Measurements from ENCODE around the gene NLRP6. TPM values are rescaled to one million over a fixed set of nuclear protein-coding genes. Genes with fewer than 3 reads are reported as not detected.
A peak's percentile ranks its signal among the peaks of the same experiment; 100 is the strongest.

The NLRP6 gene
- total RNA-seq, 1 experiment from 2014 or later, result not detected

DNA sequence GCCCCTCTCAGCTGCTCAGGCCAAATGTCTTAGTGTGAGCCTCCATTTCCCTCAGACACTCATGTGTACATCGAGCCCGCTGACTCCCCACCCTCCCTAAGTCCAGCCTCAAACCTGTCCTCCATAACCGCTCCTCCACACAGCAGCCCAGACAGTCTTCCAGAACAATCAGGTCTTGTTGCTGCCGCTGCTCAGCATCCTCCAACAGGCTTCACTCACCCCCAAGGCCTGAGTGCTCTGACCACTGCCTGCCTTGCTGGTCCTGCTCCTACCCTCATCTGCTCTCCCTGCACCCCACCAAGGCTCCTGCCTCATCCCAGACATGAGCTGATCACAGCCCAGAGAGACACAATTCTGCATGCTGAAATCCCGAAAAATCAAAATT, 24.3 kb upstream of the NLRP6 start:
- no peak for DNase-seq
- Mint-ChIP-seq H3K4me1 (peaks cover 0 to 5% of the 10 kb centered on the region in 2 experiments; a peak in 2 of 4 replicates), H3K27me3 (ENCODE audit: low read depth) (no peaks in the 10 kb centered on the region; the same call in 1 of the 2 replicates), H3K27ac (peak overlapping the region in 1 of 3 experiments; percentile 37; a peak in 2 of 7 replicates), H3K4me3 (peak overlapping the region in 1 of 2 experiments; percentile 31; a peak in 1 of 5 replicates), H3K9me3 (no peaks in the 10 kb centered on the region; a peak in 1 of 5 replicates), H3K36me3 (ENCODE audit: insufficient read depth in 1 of 3, low read depth in 3 of 3) (peaks cover 26 to 40% (median 31%) of the 10 kb centered on the region in 3 experiments)
- H4K91ac ChIP-seq (ENCODE audit: insufficient read length, low read depth, low read length), result no peak overlapping the region
- no peaks in the 10 kb centered on the region for H3K27me3 ChIP-seq (ENCODE audit: insufficient read depth, low read length)
- H3K4me2 ChIP-seq (ENCODE audit: insufficient read depth, insufficient read length, low read length), result no peak overlapping the region
- H3K56ac ChIP-seq (ENCODE audit: insufficient read length, low read depth, low read length), result no peak overlapping the region
- H4K8ac ChIP-seq (replicated peaks; ENCODE audit: insufficient read length, low read depth, low read length), result no peak overlapping the region
- H3K14ac ChIP-seq (ENCODE audit: insufficient read depth, low read length), result no peak overlapping the region
- H2AK5ac ChIP-seq (ENCODE audit: insufficient read length, low read length), result no peak overlapping the region
- no peak overlapping the region for H2BK5ac ChIP-seq (ENCODE audit: insufficient read length, low read length)
- no peaks in the 10 kb centered on the region for H4K20me1 ChIP-seq (ENCODE audit: control insufficient read depth, insufficient read depth, insufficient read length)
- H3K18ac ChIP-seq (ENCODE audit: insufficient read length, low read depth, low read length), result no peak overlapping the region
- H3T11ph ChIP-seq (ENCODE audit: low read length), result no peak overlapping the region
- no peak overlapping the region for H3K27ac ChIP-seq (ENCODE audit: insufficient read length, low read depth, low read length)
- no peak overlapping the region for H2BK15ac ChIP-seq (ENCODE audit: low read depth, low read length)
- H3K9ac ChIP-seq (ENCODE audit: extremely low read depth, insufficient read length, low read length), result no peak overlapping the region
- TF ChIP-seq, protein P1, sequence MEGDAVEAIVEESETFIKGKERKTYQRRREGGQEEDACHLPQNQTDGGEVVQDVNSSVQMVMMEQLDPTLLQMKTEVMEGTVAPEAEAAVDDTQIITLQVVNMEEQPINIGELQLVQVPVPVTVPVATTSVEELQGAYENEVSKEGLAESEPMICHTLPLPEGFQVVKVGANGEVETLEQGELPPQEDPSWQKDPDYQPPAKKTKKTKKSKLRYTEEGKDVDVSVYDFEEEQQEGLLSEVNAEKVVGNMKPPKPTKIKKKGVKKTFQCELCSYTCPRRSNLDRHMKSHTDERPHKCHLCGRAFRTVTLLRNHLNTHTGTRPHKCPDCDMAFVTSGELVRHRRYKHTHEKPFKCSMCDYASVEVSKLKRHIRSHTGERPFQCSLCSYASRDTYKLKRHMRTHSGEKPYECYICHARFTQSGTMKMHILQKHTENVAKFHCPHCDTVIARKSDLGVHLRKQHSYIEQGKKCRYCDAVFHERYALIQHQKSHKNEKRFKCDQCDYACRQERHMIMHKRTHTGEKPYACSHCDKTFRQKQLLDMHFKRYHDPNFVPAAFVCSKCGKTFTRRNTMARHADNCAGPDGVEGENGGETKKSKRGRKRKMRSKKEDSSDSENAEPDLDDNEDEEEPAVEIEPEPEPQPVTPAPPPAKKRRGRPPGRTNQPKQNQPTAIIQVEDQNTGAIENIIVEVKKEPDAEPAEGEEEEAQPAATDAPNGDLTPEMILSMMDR (conservative IDR thresholded peaks at IDR 0.05), result no peak
- no CpG with 5 or more reads among the region's 5 CpGs for WGBS (ENCODE audit: extremely low coverage, insufficient read length, low lambda C conversion rate)
- H4K5ac ChIP-seq (ENCODE audit: insufficient read length, low read depth, low read length), result no peak overlapping the region
- H2AFZ ChIP-seq (ENCODE audit: low read length), result no peak overlapping the region
- no peaks in the 10 kb centered on the region for H3K9me3 ChIP-seq (ENCODE audit: control insufficient read depth, low read depth, low read length)
- no peak overlapping the region for H2BK12ac ChIP-seq (ENCODE audit: insufficient read length, low read depth, low read length)
- H2BK20ac ChIP-seq (ENCODE audit: low read depth, low read length, poor library complexity, severe bottlenecking), result no peak overlapping the region
- no peaks in the 10 kb centered on the region for H3K79me1 ChIP-seq (ENCODE audit: insufficient read depth, low read depth, low read length, poor library complexity, severe bottlenecking)
- H3K23ac ChIP-seq (ENCODE audit: insufficient read length, low read depth, low read length), result no peak overlapping the region
- no peaks in the 10 kb centered on the region for H3K4me1 ChIP-seq (ENCODE audit: insufficient read depth, low read length)
- no peak overlapping the region for H2BK120ac ChIP-seq (ENCODE audit: low read depth, low read length, poor library complexity, severe bottlenecking)
- H3K79me2 ChIP-seq (ENCODE audit: insufficient read depth, low read length), result no peaks in the 10 kb centered on the region
- H3K4ac ChIP-seq (ENCODE audit: low read depth, low read length), result no peak overlapping the region
- no peaks in the 10 kb centered on the region for H3K23me2 ChIP-seq (ENCODE audit: insufficient read length, low read depth, low read length, poor library complexity, severe bottlenecking)

Measured in H9 (cell line).